LNCaP clone FGC (cell line): ENCODE measurements around the gene UBAC2.

Source experiments
- DNase-seq: peaks from one replicate; pipeline ENCODE4 v3.0.0-alpha.2; 2011; ENCODE audit warnings: low read depth
- H3K4me3 ChIP-seq: 2 replicates; pipeline ENCODE4 v1.5.1; 2011; ENCODE audit warnings: mild to moderate bottlenecking, low read depth, low read length, control low read depth
- CTCF ChIP-seq: IDR thresholded peaks from 2 replicates; pipeline ENCODE4 v1.5.1; 2012; ENCODE audit warnings: mild to moderate bottlenecking; ENCODE audit not compliant: control insufficient read depth, insufficient read depth; ENCODE audit errors: extremely low read depth

The UBAC2 gene

GRCh38 chr13:99382428-99383133, 181.9 kb downstream of the UBAC2 start:
- no peak overlapping the region for H3K4me3 ChIP-seq
- no peak for DNase-seq
- TF ChIP-seq CTCF = no peak

DNA sequence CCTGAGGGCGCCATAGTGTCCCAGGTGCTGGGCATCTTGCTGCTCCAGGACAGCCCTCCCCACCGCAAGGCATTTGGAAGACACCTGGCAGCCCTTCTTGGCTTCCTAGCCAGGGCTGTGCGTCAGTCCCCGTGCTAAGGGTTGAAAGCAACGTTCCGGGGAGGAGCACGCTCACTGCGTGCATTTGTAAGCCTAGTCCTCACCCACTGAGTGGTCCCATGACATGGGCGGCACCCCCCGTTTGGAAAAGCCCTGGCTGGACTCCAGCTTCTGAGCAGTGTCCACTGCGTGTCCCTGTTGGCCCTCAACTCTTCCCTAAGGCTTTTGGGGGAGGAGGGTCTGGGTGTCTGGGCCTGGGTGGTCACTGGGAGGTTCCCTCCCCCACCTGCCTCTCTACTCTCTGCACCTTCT, 182.9 kb downstream of the UBAC2 start:
- DNase-seq = no peak
- no peak overlapping the region for H3K4me3 ChIP-seq
- no peak for TF ChIP-seq CTCF

DNA sequence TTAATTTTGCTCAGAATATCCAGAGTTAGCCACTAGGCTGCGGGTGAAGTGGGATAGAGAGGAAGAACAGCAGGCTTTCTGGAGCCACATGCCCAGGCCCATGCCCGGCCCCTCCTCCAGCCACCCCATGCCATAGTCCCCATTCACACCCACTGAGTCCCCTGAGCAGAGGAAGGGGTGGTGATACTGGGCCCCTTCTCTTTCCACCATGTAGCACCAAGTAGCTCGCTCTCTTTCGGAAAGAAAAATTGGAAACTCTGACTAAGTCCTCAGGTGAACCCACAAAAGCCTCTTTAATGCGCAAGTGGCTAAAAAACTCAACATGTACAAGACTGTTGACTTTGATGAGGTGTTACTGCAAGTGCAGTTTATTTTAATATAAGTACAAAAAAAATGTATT, 183.3 kb downstream of the UBAC2 start:
- DNase-seq = no peak
- no peak overlapping the region for H3K4me3 ChIP-seq
- TF ChIP-seq CTCF = no peak

DNA sequence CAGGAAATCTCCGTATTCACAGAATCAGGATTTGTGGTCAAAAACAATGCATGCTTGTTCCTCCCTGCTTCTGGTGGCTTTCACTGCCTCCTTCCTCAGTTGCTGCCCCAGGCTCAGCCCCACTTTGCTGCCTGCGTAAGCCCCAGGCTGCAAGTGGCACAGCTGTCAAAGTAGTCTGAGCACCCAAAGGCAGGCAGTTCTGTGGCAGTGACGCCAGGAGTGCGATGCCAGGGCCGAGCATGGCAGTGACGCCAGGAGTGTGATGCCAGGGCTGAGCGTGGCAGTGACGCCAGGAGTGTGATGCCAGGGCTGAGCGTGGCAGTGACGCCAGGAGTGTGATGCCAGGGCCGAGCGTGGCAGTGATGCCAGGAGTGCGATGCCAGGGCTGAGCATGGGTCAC, 183.8 kb downstream of the UBAC2 start:
- H3K4me3 ChIP-seq = no peak overlapping the region
- no peak for TF ChIP-seq CTCF
- no peak for DNase-seq

DNA sequence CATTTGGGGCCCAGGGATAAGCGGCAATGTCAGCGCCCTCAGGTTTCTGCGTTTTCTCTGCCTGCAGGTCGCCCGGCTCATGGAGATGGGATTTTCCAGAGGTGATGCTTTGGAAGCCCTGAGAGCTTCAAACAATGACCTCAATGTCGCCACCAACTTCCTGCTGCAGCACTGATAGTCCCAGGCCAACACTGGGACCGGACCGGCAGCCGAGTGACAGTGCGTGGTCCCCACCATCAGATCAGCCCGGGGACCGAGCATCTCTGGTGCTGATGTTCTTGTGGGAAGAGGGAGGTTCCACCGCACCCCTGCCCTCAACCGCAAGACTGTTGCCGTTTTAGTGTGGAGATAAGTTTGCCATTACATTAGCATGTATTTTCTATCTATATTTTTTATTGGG, 184.5 kb downstream of the UBAC2 start:
- no peak for DNase-seq
- no peak overlapping the region for H3K4me3 ChIP-seq
- TF ChIP-seq CTCF = no peak

DNA sequence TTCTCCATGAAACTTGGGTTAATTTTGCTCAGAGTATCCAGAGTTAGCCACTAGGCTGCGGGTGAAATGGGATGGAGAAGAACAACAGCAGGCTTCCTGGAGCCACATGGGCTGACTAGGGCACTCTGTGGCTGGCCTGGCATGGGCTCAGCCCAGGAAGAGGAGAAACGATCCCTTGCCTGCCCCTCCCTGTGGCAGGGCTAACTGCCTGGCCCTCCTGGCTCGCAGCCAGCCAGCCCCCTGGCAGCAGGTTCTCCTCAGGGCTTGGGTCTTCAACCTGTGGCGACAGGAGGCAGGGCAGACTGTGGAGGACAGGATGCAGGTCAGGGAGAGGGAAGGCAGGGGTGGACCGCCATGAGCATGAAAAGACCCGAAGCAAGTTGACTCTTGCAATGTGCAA, 185.3 kb downstream of the UBAC2 start:
- no peak for DNase-seq
- no peak overlapping the region for H3K4me3 ChIP-seq
- no peak for TF ChIP-seq CTCF

DNA sequence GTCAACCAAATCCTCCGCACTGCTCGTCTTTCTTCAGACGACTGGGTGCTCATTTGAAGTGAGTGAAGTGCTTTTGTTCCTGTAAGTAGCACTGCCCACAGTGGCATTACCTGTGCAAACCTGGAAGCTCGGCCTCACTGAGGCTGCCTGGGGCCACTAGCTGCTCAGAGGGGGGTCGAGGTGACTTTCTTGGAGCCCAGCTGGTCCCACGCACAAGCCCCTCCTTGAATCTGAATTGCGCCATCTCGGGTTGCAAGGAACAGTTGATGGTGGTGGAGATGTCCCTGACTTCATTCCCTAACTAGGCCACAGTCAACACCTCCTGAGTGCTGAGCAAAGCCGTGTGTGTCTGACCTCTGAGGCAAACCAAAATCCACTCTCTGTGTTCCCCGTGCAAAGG, 185.8 kb downstream of the UBAC2 start:
- TF ChIP-seq CTCF = no peak
- H3K4me3 ChIP-seq = no peak overlapping the region
- no peak for DNase-seq
